ENCODE results near the gene USP7.
A peak's percentile ranks its signal among the peaks of the same experiment; 100 is the strongest.

The USP7 gene

GRCh38 chr16:8952281-8952751 lies 11.4 kb downstream of the USP7 start:
- no peak for DNase-seq (ENCODE audit: low spot score)

GRCh38 chr16:8951447-8952280 lies 12.0 kb downstream of the USP7 start:
- peak; percentile 36 for DNase-seq (ENCODE audit: low spot score)

- no peak for DNase-seq (ENCODE audit: low spot score)
These were observed 13.1 kb downstream of the USP7 start for GRCh38 chr16:8950580-8951077.

GRCh38 chr16:8949536-8950418 lies 13.9 kb downstream of the USP7 start:
- DNase-seq (ENCODE audit: low spot score): no peak

GRCh38 chr16:8948831-8949230 lies 14.9 kb downstream of the USP7 start:
- no peak for DNase-seq (ENCODE audit: low spot score)

GRCh38 chr16:8948069-8948593 lies 15.6 kb downstream of the USP7 start:
- DNase-seq (ENCODE audit: low spot score): no peak

- peak; percentile 34 for DNase-seq (ENCODE audit: low spot score)
These were observed 17.2 kb downstream of the USP7 start for GRCh38 chr16:8946544-8946943.

- no peak for DNase-seq (ENCODE audit: low spot score)
These were observed 17.9 kb downstream of the USP7 start for GRCh38 chr16:8945626-8946296.

GRCh38 chr16:8943966-8944759 lies 19.5 kb downstream of the USP7 start:
- peak; percentile 64 for DNase-seq (ENCODE audit: low spot score)

GRCh38 chr16:8943001-8943763 lies 20.5 kb downstream of the USP7 start:
- DNase-seq (ENCODE audit: low spot score): peak; percentile 38

- no peak for DNase-seq (ENCODE audit: low spot score)
These were observed 21.9 kb downstream of the USP7 start for GRCh38 chr16:8941718-8942344.

- DNase-seq (ENCODE audit: low spot score): no peak
These were observed 25.9 kb downstream of the USP7 start for GRCh38 chr16:8937803-8938202.

GRCh38 chr16:8936421-8936820 lies 27.3 kb downstream of the USP7 start:
- peak; percentile 62 for DNase-seq (ENCODE audit: low spot score)

GRCh38 chr16:8935989-8936388 lies 27.7 kb downstream of the USP7 start:
- DNase-seq (ENCODE audit: low spot score): peak; percentile 41

GRCh38 chr16:8934601-8935000 lies 29.1 kb downstream of the USP7 start:
- no peak for DNase-seq (ENCODE audit: low spot score)

GRCh38 chr16:8931859-8932258 lies 31.8 kb downstream of the USP7 start:
- no peak for DNase-seq (ENCODE audit: low spot score)

GRCh38 chr16:8929086-8929748 lies 34.5 kb downstream of the USP7 start:
- DNase-seq (ENCODE audit: low spot score): no peak

- DNase-seq (ENCODE audit: low spot score): no peak
These were observed 35.2 kb downstream of the USP7 start for GRCh38 chr16:8928467-8928957.

- DNase-seq (ENCODE audit: low spot score): no peak
These were observed 36.9 kb downstream of the USP7 start for GRCh38 chr16:8926827-8927226.
